HEK293 (cell line): ENCODE data around the gene STING1.

Experiments
- CTCF ChIA-PET: fragments of 350-600 bp; formaldehyde crosslinking; extraction: SDS; loops from one replicate; lab custom pipeline; 2021; ENCODE audit warnings: antibody characterized with exemption; lab: Yijun Ruan, JAX
- POLR2A ChIA-PET: fragments of 300-600 bp; formaldehyde crosslinking; extraction: SDS; loops from one replicate; lab custom pipeline; 2020; ENCODE audit warnings: antibody characterized with exemption, inconsistent platforms; lab: Yijun Ruan, JAX
- H3K27ac ChIP-seq: fragments of 200-500 bp; sonication (Bioruptor generic); 2 replicates; pipeline ENCODE4 v1.5.1; 2014; ENCODE audit warnings: low read depth, low read length, control low read depth, inconsistent platforms; ENCODE audit errors: extremely low read depth
- H3K36me3 ChIP-seq, 2 experiments: fragments of 200-500 bp in 1 of 2; sonication (Bioruptor generic) in 1 of 2; 1 replicate in 1 of 2; 2 replicates in 1 of 2; pipeline ENCODE4 v1.5.1; 2014 to 2017; ENCODE audit warnings: inconsistent platforms in 2 of 2, low read length in 2 of 2; ENCODE audit not compliant: control insufficient read depth in 2 of 2, insufficient read depth in 1 of 2
- H3K4me1 ChIP-seq: fragments of 200-500 bp; sonication (Bioruptor generic); 2 replicates; pipeline ENCODE4 v1.5.1; 2014; ENCODE audit warnings: mild to moderate bottlenecking, low read length, inconsistent platforms; ENCODE audit not compliant: control insufficient read depth, insufficient read depth
- H3K4me3 ChIP-seq: 2 replicates; pipeline ENCODE4 v1.5.1; 2011; ENCODE audit warnings: low read depth, mild to moderate bottlenecking, control low read depth, low read length, moderate library complexity
- H3K9me3 ChIP-seq: fragments of 200-500 bp; sonication (Bioruptor generic); 2 replicates; pipeline ENCODE4 v1.5.1; 2014; ENCODE audit warnings: low read depth, low read length, inconsistent platforms; ENCODE audit not compliant: control insufficient read depth, insufficient read depth
- RBAK ChIP-seq: fragments of 450-650 bp; formaldehyde crosslinking; IDR thresholded peaks from 2 replicates; pipeline ENCODE4 v1.5.1; 2016; ENCODE audit warnings: missing biosample characterization, missing genetic modification characterization
- SP2 ChIP-seq: fragments of 450-650 bp; formaldehyde crosslinking; IDR thresholded peaks from 2 replicates; pipeline ENCODE4 v1.5.1; 2016; ENCODE audit warnings: missing biosample characterization, missing genetic modification characterization
- ZBTB21 ChIP-seq: fragments of 450-650 bp; formaldehyde crosslinking; IDR thresholded peaks from 2 replicates; pipeline ENCODE4 v1.5.1; 2017; ENCODE audit warnings: missing biosample characterization, missing genetic modification characterization
- ZIC2 ChIP-seq: fragments of 450-650 bp; formaldehyde crosslinking; IDR thresholded peaks from 2 replicates; pipeline ENCODE4 v1.5.1; 2016; ENCODE audit warnings: missing biosample characterization, missing genetic modification characterization
- ZNF121 ChIP-seq: fragments of 450-650 bp; formaldehyde crosslinking; IDR thresholded peaks from 2 replicates; pipeline ENCODE4 v1.5.1; 2016; ENCODE audit warnings: missing biosample characterization, missing genetic modification characterization
- ZNF2 ChIP-seq: fragments of 450-650 bp; formaldehyde crosslinking; IDR thresholded peaks from 2 replicates; pipeline ENCODE4 v1.5.1; 2016; ENCODE audit warnings: missing biosample characterization, missing genetic modification characterization
- ZNF416 ChIP-seq: fragments of 450-650 bp; formaldehyde crosslinking; IDR thresholded peaks from 2 replicates; pipeline ENCODE4 v1.5.1; 2016; ENCODE audit warnings: missing biosample characterization, missing genetic modification characterization
- ZNF423 ChIP-seq: fragments of 450-650 bp; formaldehyde crosslinking; IDR thresholded peaks from 2 replicates; pipeline ENCODE4 v1.5.1; 2016; ENCODE audit warnings: missing biosample characterization, missing genetic modification characterization
- ZNF585B ChIP-seq: fragments of 450-650 bp; formaldehyde crosslinking; IDR thresholded peaks from 2 replicates; pipeline ENCODE4 v1.5.1; 2016; ENCODE audit warnings: missing biosample characterization, missing genetic modification characterization
- ZNF664 ChIP-seq: fragments of 450-650 bp; formaldehyde crosslinking; IDR thresholded peaks from 2 replicates; pipeline ENCODE4 v1.5.1; 2016; ENCODE audit warnings: missing biosample characterization, missing genetic modification characterization
- ZNF670 ChIP-seq: fragments of 450-650 bp; formaldehyde crosslinking; IDR thresholded peaks from 2 replicates; pipeline ENCODE4 v1.5.1; 2016; ENCODE audit warnings: missing biosample characterization, missing genetic modification characterization, low read depth
- ZSCAN18 ChIP-seq: fragments of 450-650 bp; formaldehyde crosslinking; IDR thresholded peaks from 2 replicates; pipeline ENCODE4 v1.5.1; 2016; ENCODE audit warnings: missing biosample characterization, missing genetic modification characterization
- TF ChIP-seq, protein P1 (sequence below): fragments of 450-650 bp; formaldehyde crosslinking; IDR thresholded peaks from 2 replicates; pipeline ENCODE4 v1.5.1; 2016; ENCODE audit warnings: missing biosample characterization, missing genetic modification characterization

Gene STING1

DNA sequence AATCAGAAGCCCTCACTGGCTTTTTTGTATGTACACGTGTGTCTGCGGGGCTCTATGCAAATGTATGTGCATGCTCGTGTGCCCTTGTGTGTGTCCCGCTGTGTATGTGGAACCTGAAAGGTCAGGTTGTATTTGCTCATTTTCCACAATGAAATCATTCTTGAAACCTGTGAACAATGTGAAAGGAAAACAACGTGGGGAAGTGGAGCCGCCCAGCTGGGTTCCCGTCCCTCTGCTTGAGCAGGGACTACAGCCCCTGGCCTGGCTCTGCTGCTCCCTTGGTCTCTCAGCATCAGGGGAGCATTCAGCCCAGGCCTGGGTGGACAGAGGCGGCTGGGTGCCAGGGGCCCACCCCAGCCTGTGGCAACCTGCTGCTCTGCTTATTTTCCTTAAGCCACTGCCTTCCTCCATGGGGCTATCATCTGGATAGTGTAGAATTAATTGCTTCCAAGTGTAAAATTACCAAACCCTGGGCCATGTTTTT is 23.1 kb downstream of the STING1 start:
- H3K4me3 ChIP-seq, result no peak overlapping the region
- CTCF ChIA-PET, result interaction anchor here (0.5 to 1.0 kb wide), 2 partner anchors 37 to 136 kb away, joined by 3 to 4 read pairs; no protein-coding TSS in a partner anchor
- H3K9me3 ChIP-seq, result no peaks in the 10 kb centered on the region
- no peak for TF ChIP-seq RBAK (tag by site-specific recombination)
- no peak for TF ChIP-seq ZNF416
- TF ChIP-seq ZNF2 (tag by site-specific recombination), result no peak
- TF ChIP-seq ZBTB21 (tag by site-specific recombination), result no peak
- 0 out of 2 replicates have a peak, but pooled peaks have one; percentile 9 for TF ChIP-seq ZNF423 (tag by site-specific recombination)
- TF ChIP-seq, protein P1, sequence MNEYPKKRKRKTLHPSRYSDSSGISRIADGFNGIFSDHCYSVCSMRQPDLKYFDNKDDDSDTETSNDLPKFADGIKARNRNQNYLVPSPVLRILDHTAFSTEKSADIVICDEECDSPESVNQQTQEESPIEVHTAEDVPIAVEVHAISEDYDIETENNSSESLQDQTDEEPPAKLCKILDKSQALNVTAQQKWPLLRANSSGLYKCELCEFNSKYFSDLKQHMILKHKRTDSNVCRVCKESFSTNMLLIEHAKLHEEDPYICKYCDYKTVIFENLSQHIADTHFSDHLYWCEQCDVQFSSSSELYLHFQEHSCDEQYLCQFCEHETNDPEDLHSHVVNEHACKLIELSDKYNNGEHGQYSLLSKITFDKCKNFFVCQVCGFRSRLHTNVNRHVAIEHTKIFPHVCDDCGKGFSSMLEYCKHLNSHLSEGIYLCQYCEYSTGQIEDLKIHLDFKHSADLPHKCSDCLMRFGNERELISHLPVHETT (tag by site-specific recombination), result no peak
- TF ChIP-seq ZIC2 (tag by site-specific recombination), result peak; percentile 98
- TF ChIP-seq SP2 (tag by site-specific recombination), result no peak
- TF ChIP-seq ZNF670 (tag by site-specific recombination), result no peak
- POLR2A ChIA-PET, result no interaction called here
- H3K27ac ChIP-seq, result no peak overlapping the region
- H3K36me3 ChIP-seq, result no peaks in the 10 kb centered on the region
- no peaks in the 10 kb centered on the region; the same call in 1 of the 2 replicates for H3K4me1 ChIP-seq

DNA sequence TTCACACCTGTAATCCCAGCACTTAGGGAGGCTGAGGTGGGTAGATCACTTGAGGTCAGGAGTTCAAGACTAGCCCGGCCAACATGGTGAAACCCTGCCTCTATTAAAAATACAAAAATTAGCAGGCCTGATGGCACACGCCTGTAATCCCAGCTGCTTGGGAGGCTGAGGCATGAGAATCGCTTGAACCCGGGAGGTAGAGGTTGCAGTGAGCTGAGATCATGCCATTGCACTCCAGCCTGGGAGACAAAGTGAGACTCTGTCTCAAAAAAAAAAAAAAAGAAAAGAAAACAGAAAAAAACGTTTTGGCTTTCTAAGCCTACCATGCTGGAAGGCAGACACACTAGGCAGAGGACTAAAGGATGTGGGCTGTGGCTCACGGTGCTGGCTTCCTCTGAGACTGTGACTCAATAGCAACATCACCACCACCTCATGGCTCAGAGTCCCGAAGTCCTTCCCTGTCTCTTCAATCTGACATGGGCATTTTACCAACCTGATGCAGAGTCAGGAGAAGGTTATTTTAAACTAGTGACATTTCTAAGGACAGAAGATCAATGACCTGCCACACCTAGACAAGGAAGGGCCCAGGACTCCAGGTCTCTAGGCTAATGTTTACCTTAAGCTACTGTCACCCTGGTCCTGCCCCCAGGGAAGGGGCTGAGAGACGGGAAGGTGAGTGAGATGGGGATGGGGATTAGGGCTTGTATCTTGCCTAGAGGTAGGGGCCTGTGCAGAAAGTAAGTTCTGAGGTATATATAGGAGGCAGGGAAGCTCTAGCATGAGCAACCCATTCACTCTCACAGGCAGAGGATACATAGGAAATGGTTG is 23.8 kb downstream of the STING1 start:
- H3K27ac ChIP-seq, result no peak overlapping the region
- H3K4me3 ChIP-seq, result no peak overlapping the region
- TF ChIP-seq ZNF585B (tag by site-specific recombination) (peak; percentile 66), ZSCAN18 (tag by site-specific recombination) (no peak)
- TF ChIP-seq, all 188 proteins: peak for 1
- Histone ChIP-seq H3K9me3 (no peaks in the 10 kb centered on the region), H3K36me3 (no peaks in the 10 kb centered on the region), H3K4me1 (no peaks in the 10 kb centered on the region; the same call in 1 of the 2 replicates)
- POLR2A ChIA-PET, result interaction anchor here (0.9 to 1.1 kb wide), 2 partner anchors 10 to 20 kb away, joined by 3 to 6 read pairs; no protein-coding TSS in a partner anchor
- CTCF ChIA-PET, result interaction anchor here (0.5 to 1.0 kb wide), 2 partner anchors 36 to 135 kb away, joined by 3 to 4 read pairs; no protein-coding TSS in a partner anchor

DNA sequence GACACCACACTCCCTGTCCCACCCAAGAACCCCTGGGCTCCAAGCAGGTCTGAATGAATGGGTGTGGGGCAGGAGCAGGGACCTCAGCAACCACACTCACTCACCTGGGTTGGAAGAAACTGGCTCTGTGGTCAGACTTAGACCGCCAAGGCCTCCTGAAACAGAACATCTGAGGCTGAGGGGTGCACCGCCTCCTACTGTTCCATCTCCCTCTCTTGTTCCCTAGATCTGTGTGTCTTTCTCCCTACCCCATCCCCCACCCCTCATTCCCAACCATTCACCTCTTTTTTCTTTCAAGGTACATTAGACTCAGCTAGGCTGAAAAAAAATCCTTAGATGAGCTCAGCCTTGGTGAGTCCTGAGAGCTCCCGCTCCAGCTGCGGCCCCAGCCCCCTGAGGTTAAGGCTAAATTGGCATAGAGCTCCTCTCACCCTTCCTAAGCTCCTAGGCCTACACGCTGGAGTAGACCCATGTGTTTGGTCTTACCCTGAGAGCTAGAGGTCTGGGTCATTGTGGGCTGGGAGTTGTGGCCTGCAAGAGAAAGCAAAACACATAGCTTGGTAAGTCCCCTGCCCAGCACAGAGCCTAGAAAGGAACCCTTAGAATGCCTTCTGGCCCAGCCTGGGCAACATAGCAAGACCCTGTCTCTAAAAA is 24.8 kb downstream of the STING1 start:
- Histone ChIP-seq H3K4me3 (no peak overlapping the region), H3K4me1 (no peaks in the 10 kb centered on the region; the same call in 1 of the 2 replicates), H3K36me3 (no peaks in the 10 kb centered on the region), H3K27ac (no peak overlapping the region), H3K9me3 (no peaks in the 10 kb centered on the region)
- CTCF ChIA-PET, result interaction anchor here (0.9 kb wide), 1 partner anchor 35 kb away, joined by 4 read pairs; no protein-coding TSS in a partner anchor
- TF ChIP-seq ZNF121 (tag by site-specific recombination), result peak; percentile 80
- no peak for TF ChIP-seq ZNF664
- POLR2A ChIA-PET, result interaction anchor here (0.5 to 1.1 kb wide), 3 partner anchors 9 to 176 kb away, joined by 3 to 6 read pairs (median 5); no protein-coding TSS in a partner anchor
